Neuronal stem cell (in vitro differentiated cells): ENCODE results near the gene SORCS2.

Experiments
- DNase-seq: peaks from one replicate; pipeline ENCODE4 v3.0.0-alpha.2; 2013; ENCODE audit warnings: low spot score
- H2AFZ ChIP-seq: one replicate; pipeline ENCODE4 v1.6.1; 2013; ENCODE audit warnings: mild to moderate bottlenecking, low read length, inconsistent platforms
- H2AK5ac ChIP-seq: 2 replicates; pipeline ENCODE4 v1.6.1; 2013; ENCODE audit warnings: low read depth, mild to moderate bottlenecking, inconsistent platforms, low read length, moderate library complexity, mixed read lengths
- H2BK120ac ChIP-seq: 2 replicates; pipeline ENCODE4 v1.6.1; 2013; ENCODE audit warnings: low read depth, mild to moderate bottlenecking, inconsistent platforms, low read length, moderate library complexity, mixed read lengths
- H2BK12ac ChIP-seq: one replicate; pipeline ENCODE4 v1.6.1; 2013; ENCODE audit warnings: low read length, inconsistent platforms
- H2BK15ac ChIP-seq: 2 replicates; pipeline ENCODE4 v1.6.1; 2013; ENCODE audit warnings: mild to moderate bottlenecking, low read length, inconsistent platforms, mixed read lengths
- H2BK5ac ChIP-seq: one replicate; pipeline ENCODE4 v1.6.1; 2013; ENCODE audit warnings: inconsistent platforms, mild to moderate bottlenecking, low read length, moderate library complexity
- H3K14ac ChIP-seq: one replicate; pipeline ENCODE4 v1.6.1; 2013; ENCODE audit warnings: low read length, inconsistent platforms
- H3K18ac ChIP-seq: 2 replicates; pipeline ENCODE4 v1.6.1; 2013; ENCODE audit warnings: low read length, inconsistent platforms
- H3K23ac ChIP-seq: 2 replicates; pipeline ENCODE4 v1.6.1; 2013; ENCODE audit warnings: low read depth, mild to moderate bottlenecking, mixed read lengths, low read length, inconsistent platforms; ENCODE audit not compliant: poor library complexity
- H3K27ac ChIP-seq: replicated peaks from 3 replicates; pipeline ENCODE4 v1.5.1; 2013; ENCODE audit warnings: low read length, inconsistent platforms
- H3K27me3 ChIP-seq, 3 experiments: 2 replicates each; pipeline ENCODE4 v1.6.1; 2013; ENCODE audit warnings: low read length in 3 of 3, mild to moderate bottlenecking in 2 of 3, inconsistent platforms in 1 of 3, low read depth in 1 of 3, mixed read lengths in 1 of 3, moderate library complexity in 1 of 3; ENCODE audit not compliant: control insufficient read depth in 3 of 3, insufficient read depth in 3 of 3
- H3K36me3 ChIP-seq, 2 donors: replicated peaks in 1 of 2; 2 replicates each; pipeline ENCODE4 v1.6.1; 2013; ENCODE audit warnings: low read length in 2 of 2; ENCODE audit not compliant: control insufficient read depth in 2 of 2, insufficient read depth in 2 of 2
- H3K4ac ChIP-seq: 2 replicates; pipeline ENCODE4 v1.6.1; 2013; ENCODE audit warnings: inconsistent platforms, mild to moderate bottlenecking, low read length, moderate library complexity
- H3K4me1 ChIP-seq, 2 donors: 1 replicate in 1 of 2; 2 replicates in 1 of 2; pipeline ENCODE4 v1.6.1; 2013; ENCODE audit warnings: low read length in 2 of 2, low read depth in 1 of 2; ENCODE audit not compliant: control insufficient read depth in 2 of 2, insufficient read depth in 1 of 2
- H3K4me2 ChIP-seq: one replicate; pipeline ENCODE4 v1.6.1; 2013; ENCODE audit warnings: mild to moderate bottlenecking, low read length, inconsistent platforms; ENCODE audit not compliant: insufficient read depth, poor library complexity, severe bottlenecking
- H3K4me3 ChIP-seq, 2 donors: 2 replicates each; pipeline ENCODE4 v1.5.1; 2013; ENCODE audit warnings: low read length in 2 of 2, mild to moderate bottlenecking in 2 of 2, inconsistent platforms in 1 of 2, moderate library complexity in 1 of 2
- H3K79me1 ChIP-seq: one replicate; pipeline ENCODE4 v1.6.1; 2013; ENCODE audit warnings: low read depth, mild to moderate bottlenecking, inconsistent platforms, low read length, moderate library complexity
- H3K9ac ChIP-seq: one replicate; pipeline ENCODE4 v1.6.1; 2013; ENCODE audit warnings: mild to moderate bottlenecking, low read depth, low read length, inconsistent platforms; ENCODE audit not compliant: poor library complexity
- H3K9me3 ChIP-seq, 2 donors: replicated peaks in 1 of 2; 2 replicates each; pipeline versions ENCODE3 to v1.6.1; 2013; ENCODE audit warnings: low read length in 2 of 2, mild to moderate bottlenecking in 2 of 2, inconsistent platforms in 1 of 2, low read depth in 1 of 2, mixed read lengths in 1 of 2, moderate library complexity in 1 of 2; ENCODE audit not compliant: control insufficient read depth in 2 of 2, insufficient read depth in 1 of 2
- H4K8ac ChIP-seq: one replicate; pipeline ENCODE4 v1.6.1; 2013; ENCODE audit warnings: low read depth, mild to moderate bottlenecking, inconsistent platforms, low read length, moderate library complexity
- H4K91ac ChIP-seq: one replicate; pipeline ENCODE4 v1.6.1; 2013; ENCODE audit warnings: low read length, low read depth, mild to moderate bottlenecking, inconsistent platforms; ENCODE audit not compliant: poor library complexity
- WGBS, 2 donors: extraction: QIAGEN DNeasy Blood & Tissue Kit; methylation state at CpG; one replicate each; pipeline ENCODE4 v1.1.7; 2013; ENCODE audit warnings: missing lambda C conversion rate in 2 of 2, mixed read lengths in 1 of 2; ENCODE audit not compliant: insufficient read length in 2 of 2, insufficient replicate concordance in 1 of 2; ENCODE audit errors: extremely low coverage in 2 of 2; 5-methylcytosine and 5-hydroxymethylcytosine counted together

SORCS2 gene

DNA sequence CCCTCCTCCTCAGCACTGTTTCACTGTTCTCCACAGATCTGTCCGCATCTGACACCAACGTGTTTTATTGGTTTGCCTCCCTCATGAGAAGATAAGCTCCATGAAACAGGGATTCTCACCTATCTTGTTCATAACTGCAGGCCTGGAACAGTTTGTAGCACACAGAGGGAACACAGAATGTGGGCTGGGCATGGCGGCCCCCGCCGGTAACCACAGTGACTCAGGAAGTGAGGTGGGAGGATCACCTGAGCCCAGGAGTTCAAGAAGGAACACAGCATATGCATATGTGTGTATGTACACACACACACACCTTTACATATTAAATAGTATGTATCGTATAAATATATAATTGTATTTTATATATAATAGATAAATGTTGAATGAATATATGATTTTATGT lies 578.7 kb downstream of the SORCS2 start:
- no peak overlapping the region for H3K23ac ChIP-seq
- no peak overlapping the region for H3K4ac ChIP-seq
- no peak overlapping the region for H4K91ac ChIP-seq
- H3K4me1 ChIP-seq, result peaks cover 18 to 21% of the 10 kb centered on the region in 2 donors
- no peak overlapping the region for H3K27ac ChIP-seq
- H2BK12ac ChIP-seq, result no peak overlapping the region
- H3K9ac ChIP-seq, result no peak overlapping the region
- no peaks in the 10 kb centered on the region for H3K27me3 ChIP-seq
- H3K18ac ChIP-seq, result no peak overlapping the region
- no peaks in the 10 kb centered on the region for H3K9me3 ChIP-seq
- H4K8ac ChIP-seq, result no peak overlapping the region
- peaks cover 8 to 35% of the 10 kb centered on the region in 2 donors for H3K36me3 ChIP-seq
- no peak overlapping the region for H3K14ac ChIP-seq
- H2BK15ac ChIP-seq, result no peak overlapping the region
- no peak overlapping the region for H2AK5ac ChIP-seq
- WGBS, 2 donors, result no CpG with 5 or more reads among the region's 6 CpGs
- no peak overlapping the region for H3K4me3 ChIP-seq
- no peak overlapping the region for H2BK120ac ChIP-seq
- no peak overlapping the region for H3K4me2 ChIP-seq
- no peak overlapping the region for H2AFZ ChIP-seq
- DNase-seq, result no peak
- no peak overlapping the region for H2BK5ac ChIP-seq
- H3K79me1 ChIP-seq, result peaks cover 1% of the 10 kb centered on the region

DNA sequence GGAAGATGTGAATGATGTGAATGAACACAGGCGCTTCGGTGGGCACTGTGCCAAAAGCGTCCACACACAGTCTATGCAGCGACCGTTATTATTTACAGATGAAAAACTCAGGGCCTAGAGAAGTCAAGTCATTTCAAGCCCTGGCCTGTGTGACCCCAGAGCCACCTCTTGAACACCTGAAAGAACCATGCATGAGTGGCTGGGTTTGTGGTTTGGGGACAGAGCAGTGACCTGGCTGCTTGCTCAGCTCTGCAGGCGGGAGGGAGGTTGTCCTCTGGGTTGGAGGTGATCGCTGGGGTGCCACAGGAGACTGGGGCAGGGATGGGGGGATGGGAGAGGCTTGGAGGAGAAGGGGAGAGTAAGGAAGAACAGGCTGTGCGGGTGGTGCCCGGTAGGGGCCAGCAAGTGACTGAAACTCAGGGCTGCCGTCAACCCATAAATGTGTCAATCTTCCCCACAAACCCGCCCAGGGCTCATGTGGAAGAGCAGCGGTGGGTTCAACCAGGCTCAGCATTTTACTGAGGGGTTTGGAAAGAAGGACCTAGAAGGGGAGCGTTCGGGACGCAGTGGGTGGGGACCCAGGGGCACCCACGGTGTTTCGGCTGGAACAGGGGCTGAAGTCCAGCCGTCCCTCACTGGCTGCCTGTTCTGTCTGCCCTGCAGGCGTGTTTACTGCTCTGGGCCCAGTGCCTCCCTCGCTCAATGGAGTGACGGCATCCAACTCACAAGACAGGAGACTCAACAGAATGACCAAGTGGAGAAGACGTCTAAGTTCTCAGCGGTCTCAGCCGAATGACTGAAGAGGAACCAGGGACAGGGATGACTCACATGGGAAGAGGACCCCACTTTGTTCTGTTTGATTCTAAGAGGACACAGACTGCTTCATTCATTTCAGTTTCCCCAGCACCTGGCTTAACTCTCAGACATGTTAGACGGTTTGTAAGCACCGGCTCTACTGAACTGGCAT lies 579.5 kb downstream of the SORCS2 start:
- no peak overlapping the region for H2BK120ac ChIP-seq
- no peak overlapping the region for H3K27ac ChIP-seq
- no peaks in the 10 kb centered on the region for H3K27me3 ChIP-seq
- peak overlapping the region; percentile 27 for H2BK5ac ChIP-seq
- H2BK15ac ChIP-seq, result no peak overlapping the region
- H3K79me1 ChIP-seq, result peaks cover 1% of the 10 kb centered on the region
- no peak overlapping the region for H3K4ac ChIP-seq
- H4K8ac ChIP-seq, result no peak overlapping the region
- WGBS, 2 donors, result no CpG with 5 or more reads among the region's 26 CpGs
- H3K36me3 ChIP-seq, result peaks cover 8 to 35% of the 10 kb centered on the region in 2 donors
- H2BK12ac ChIP-seq, result no peak overlapping the region
- no peak overlapping the region for H3K4me2 ChIP-seq
- no peak overlapping the region for H3K14ac ChIP-seq
- no peak overlapping the region for H2AK5ac ChIP-seq
- no peak for DNase-seq
- no peak overlapping the region for H4K91ac ChIP-seq
- no peak overlapping the region for H3K9ac ChIP-seq
- H3K23ac ChIP-seq, result no peak overlapping the region
- no peak overlapping the region for H3K4me3 ChIP-seq
- peaks cover 18 to 21% of the 10 kb centered on the region in 2 donors for H3K4me1 ChIP-seq
- H3K18ac ChIP-seq, result peak overlapping the region; percentile 22
- no peaks in the 10 kb centered on the region for H3K9me3 ChIP-seq
- H2AFZ ChIP-seq, result no peak overlapping the region

DNA sequence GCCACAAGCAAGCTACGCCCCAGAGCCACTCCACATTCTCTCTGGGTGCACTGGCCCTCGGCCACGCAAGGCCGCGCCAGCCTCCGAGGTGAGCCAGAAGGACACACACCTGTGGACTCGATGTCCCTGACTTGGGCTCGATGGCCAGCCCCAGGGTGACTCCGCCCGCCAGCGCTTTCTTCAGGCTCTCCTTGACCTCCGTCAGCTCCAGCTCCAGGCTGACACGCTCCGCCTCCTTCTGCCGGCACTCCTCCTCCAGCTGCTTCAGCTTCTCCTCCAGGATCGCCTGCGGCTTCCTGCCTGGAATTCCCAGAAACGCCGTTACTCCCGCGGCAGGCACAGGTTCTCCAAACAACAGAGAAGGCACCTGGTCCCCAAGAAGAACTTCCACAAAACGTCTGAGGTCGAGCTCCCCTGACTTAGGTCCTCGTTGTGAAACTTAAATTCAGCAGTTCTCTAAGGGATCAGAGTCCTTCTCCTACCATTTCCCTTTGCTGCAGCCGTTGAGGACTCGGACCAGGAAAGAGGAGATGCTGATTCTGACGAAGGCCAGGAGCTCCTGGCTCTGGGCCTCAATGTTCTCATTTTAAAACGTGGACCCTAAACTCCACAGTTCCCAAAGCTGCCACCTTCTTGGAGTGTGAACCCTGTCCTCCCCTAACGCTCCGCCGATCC lies 580.5 kb downstream of the SORCS2 start:
- no peak overlapping the region for H3K23ac ChIP-seq
- H3K4me2 ChIP-seq, result no peak overlapping the region
- H2AFZ ChIP-seq, result no peak overlapping the region
- H3K27ac ChIP-seq, result no peak overlapping the region
- no peak overlapping the region for H3K14ac ChIP-seq
- H2BK5ac ChIP-seq, result no peak overlapping the region
- H3K27me3 ChIP-seq, result no peaks in the 10 kb centered on the region
- H3K18ac ChIP-seq, result peak overlapping the region; percentile 19
- H3K36me3 ChIP-seq, result peaks cover 12 to 33% of the 10 kb centered on the region in 2 donors
- no peak overlapping the region for H3K9ac ChIP-seq
- no peak overlapping the region for H4K91ac ChIP-seq
- peaks cover 18 to 21% of the 10 kb centered on the region in 2 donors for H3K4me1 ChIP-seq
- H2BK12ac ChIP-seq, result no peak overlapping the region
- no peak overlapping the region for H2AK5ac ChIP-seq
- DNase-seq, result no peak
- H4K8ac ChIP-seq, result no peak overlapping the region
- no peak overlapping the region for H3K4ac ChIP-seq
- no peak overlapping the region for H2BK120ac ChIP-seq
- WGBS, 2 donors, result no CpG with 5 or more reads among the region's 31 CpGs
- no peak overlapping the region for H2BK15ac ChIP-seq
- H3K9me3 ChIP-seq, result no peaks in the 10 kb centered on the region
- no peak overlapping the region for H3K4me3 ChIP-seq
- peaks cover 3% of the 10 kb centered on the region for H3K79me1 ChIP-seq
